SK-N-SH (cell line): Measurements from ENCODE around the gene SPTB.

Experiments
- CHD2 ChIP-seq: fragments of 150-350 bp; IDR thresholded peaks from 2 replicates; pipeline ENCODE4 v1.6.1; 2018; ENCODE audit warnings: low read length; ENCODE audit not compliant: partially characterized antibody
- CTCF ChIP-seq: fragments of 200-600 bp; sonication (generic); IDR thresholded peaks from 2 replicates; pipeline ENCODE4 v1.6.1; 2017; ENCODE audit warnings: antibody characterized with exemption, mild to moderate bottlenecking, moderate library complexity
- EZH2phosphoT487 ChIP-seq: fragments of 200-600 bp; sonication (generic); IDR thresholded peaks from 2 replicates; pipeline ENCODE4 v1.6.1; 2017; ENCODE audit warnings: low read depth, mixed run types, mild to moderate bottlenecking, antibody characterized with exemption, moderate library complexity, borderline replicate concordance
- FOXM1 ChIP-seq: IDR thresholded peaks from 2 replicates; pipeline ENCODE4 v1.4.0; 2012; ENCODE audit warnings: low read depth, mild to moderate bottlenecking
- JUND ChIP-seq: IDR thresholded peaks from 2 replicates; pipeline ENCODE4 v1.4.0; 2012
- MAX ChIP-seq: IDR thresholded peaks from 2 replicates; pipeline ENCODE4 v1.4.0; 2012; ENCODE audit warnings: low read depth
- MXI1 ChIP-seq: IDR thresholded peaks from 2 replicates; pipeline ENCODE4 v1.6.1; 2012; ENCODE audit warnings: mild to moderate bottlenecking, low read depth, low read length, improper control_type of control experiment
- POLR2AphosphoS5 ChIP-seq: IDR thresholded peaks from 2 replicates; pipeline ENCODE4 v1.6.1; 2012; ENCODE audit warnings: low read depth, low read length
- RAD21 ChIP-seq: IDR thresholded peaks from 2 replicates; pipeline ENCODE4 v1.6.1; 2012; ENCODE audit warnings: mild to moderate bottlenecking, low read length
- RCOR1 ChIP-seq: fragments of 150-350 bp; IDR thresholded peaks from 2 replicates; pipeline ENCODE4 v1.6.1; 2017; ENCODE audit warnings: antibody characterized with exemption, low read length

GRCh38 chr14:64864258-64864657 lies 15.4 kb downstream of the SPTB start:
- TF ChIP-seq MXI1 (no peak), POLR2AphosphoS5 (no peak), CTCF (no peak), FOXM1 (no peak), JUND (no peak), EZH2phosphoT487 (no peak), RCOR1 (no peak), MAX (no peak), RAD21 (no peak), CHD2 (no peak)
